ENCODE data around the gene ACTL8. TPM values are rescaled to one million over a fixed set of nuclear protein-coding genes. Genes with fewer than 3 reads are reported as not detected.

The ACTL8 gene
- total RNA-seq, 2 experiments from 2014 or later = not detected

- H3K27me3 Mint-ChIP-seq = no peaks in the 10 kb centered on the region
- no peak overlapping the region for H3K4me3 Mint-ChIP-seq
- DNase-seq (no peak), ATAC-seq (ENCODE audit: low read depth) (no peak)
- H3K36me3 Mint-ChIP-seq = no peaks in the 10 kb centered on the region
- H3K27ac Mint-ChIP-seq = no peak overlapping the region
- H3K4me1 Mint-ChIP-seq = no peaks in the 10 kb centered on the region
- POLR2A ChIA-PET = no interaction called here
- no peaks in the 10 kb centered on the region for H3K9me3 Mint-ChIP-seq
Observed at GRCh38 chr1:17857109-17857499, 102.0 kb downstream of the ACTL8 start.

GRCh38 chr1:17857996-17858395, 102.9 kb downstream of the ACTL8 start:
- no peak for DNase-seq
- H3K36me3 Mint-ChIP-seq = no peaks in the 10 kb centered on the region
- no peak overlapping the region for H3K27ac Mint-ChIP-seq
- H3K9me3 Mint-ChIP-seq = no peaks in the 10 kb centered on the region
- H3K27me3 Mint-ChIP-seq = no peaks in the 10 kb centered on the region
- H3K4me3 Mint-ChIP-seq = no peak overlapping the region
- H3K4me1 Mint-ChIP-seq = no peaks in the 10 kb centered on the region
- POLR2A ChIA-PET = no interaction called here
- ATAC-seq (ENCODE audit: low read depth) = no peak

GRCh38 chr1:17860812-17861211, 105.7 kb downstream of the ACTL8 start:
- DNase-seq = no peak
- POLR2A ChIA-PET = no interaction called here
- no peak for ATAC-seq (ENCODE audit: low read depth)
- no peaks in the 10 kb centered on the region for H3K9me3 Mint-ChIP-seq
- H3K27me3 Mint-ChIP-seq = no peaks in the 10 kb centered on the region
- no peaks in the 10 kb centered on the region for H3K36me3 Mint-ChIP-seq
- H3K27ac Mint-ChIP-seq = no peak overlapping the region
- H3K4me3 Mint-ChIP-seq = no peak overlapping the region
- H3K4me1 Mint-ChIP-seq = no peaks in the 10 kb centered on the region

GRCh38 chr1:17861685-17862084, 106.6 kb downstream of the ACTL8 start:
- no peaks in the 10 kb centered on the region for H3K27me3 Mint-ChIP-seq
- no peaks in the 10 kb centered on the region for H3K4me1 Mint-ChIP-seq
- POLR2A ChIA-PET = no interaction called here
- H3K4me3 Mint-ChIP-seq = no peak overlapping the region
- no peak overlapping the region for H3K27ac Mint-ChIP-seq
- no peak for DNase-seq
- no peaks in the 10 kb centered on the region for H3K9me3 Mint-ChIP-seq
- H3K36me3 Mint-ChIP-seq = no peaks in the 10 kb centered on the region
- ATAC-seq (ENCODE audit: low read depth) = no peak

- H3K4me1 Mint-ChIP-seq = no peaks in the 10 kb centered on the region
- no peak overlapping the region for H3K27ac Mint-ChIP-seq
- no peaks in the 10 kb centered on the region for H3K9me3 Mint-ChIP-seq
- H3K27me3 Mint-ChIP-seq = no peaks in the 10 kb centered on the region
- DNase-seq (no peak), ATAC-seq (ENCODE audit: low read depth) (no peak)
- no peak overlapping the region for H3K4me3 Mint-ChIP-seq
- no peaks in the 10 kb centered on the region for H3K36me3 Mint-ChIP-seq
- POLR2A ChIA-PET = no interaction called here
Observed at GRCh38 chr1:17862121-17862520, 107.0 kb downstream of the ACTL8 start.

GRCh38 chr1:17865912-17866739, 111.0 kb downstream of the ACTL8 start:
- no peaks in the 10 kb centered on the region for H3K4me1 Mint-ChIP-seq

GRCh38 chr1:17866740-17867029, 111.6 kb downstream of the ACTL8 start:
- Mint-ChIP-seq H3K36me3 (no peaks in the 10 kb centered on the region), H3K4me1 (no peaks in the 10 kb centered on the region)
- POLR2A ChIA-PET = no interaction called here

More at GRCh38 chr1:17865912-17866739, 111.0 kb downstream of the ACTL8 start:
- Mint-ChIP-seq H3K9me3 (no peaks in the 10 kb centered on the region), H3K27ac (no peak overlapping the region), H3K4me3 (no peak overlapping the region), H3K36me3 (no peaks in the 10 kb centered on the region), H3K27me3 (no peaks in the 10 kb centered on the region)
- DNase-seq = no peak
- ATAC-seq (ENCODE audit: low read depth) = no peak
- POLR2A ChIA-PET = no interaction called here

GRCh38 chr1:17867470-17867869, 112.3 kb downstream of the ACTL8 start:
- H3K36me3 Mint-ChIP-seq = no peaks in the 10 kb centered on the region
- no peaks in the 10 kb centered on the region for H3K4me1 Mint-ChIP-seq
- no peak overlapping the region for H3K27ac Mint-ChIP-seq
- H3K9me3 Mint-ChIP-seq = no peaks in the 10 kb centered on the region
- DNase-seq (no peak), ATAC-seq (ENCODE audit: low read depth) (no peak)
- no peaks in the 10 kb centered on the region for H3K27me3 Mint-ChIP-seq
- POLR2A ChIA-PET = no interaction called here
- H3K4me3 Mint-ChIP-seq = no peak overlapping the region

More at GRCh38 chr1:17866740-17867029, 111.6 kb downstream of the ACTL8 start:
- H3K4me3 Mint-ChIP-seq = no peak overlapping the region
- ATAC-seq (ENCODE audit: low read depth) = no peak
- DNase-seq = no peak
- no peaks in the 10 kb centered on the region for H3K27me3 Mint-ChIP-seq
- H3K9me3 Mint-ChIP-seq = no peaks in the 10 kb centered on the region
- no peak overlapping the region for H3K27ac Mint-ChIP-seq

- H3K4me1 Mint-ChIP-seq = no peaks in the 10 kb centered on the region
- POLR2A ChIA-PET = no interaction called here
- DNase-seq (no peak), ATAC-seq (ENCODE audit: low read depth) (no peak)
- H3K27ac Mint-ChIP-seq = no peak overlapping the region
- no peak overlapping the region for H3K4me3 Mint-ChIP-seq
- H3K27me3 Mint-ChIP-seq = no peaks in the 10 kb centered on the region
- no peaks in the 10 kb centered on the region for H3K9me3 Mint-ChIP-seq
- H3K36me3 Mint-ChIP-seq = no peaks in the 10 kb centered on the region
Observed at GRCh38 chr1:17869815-17870214, 114.7 kb downstream of the ACTL8 start.

- Mint-ChIP-seq H3K27ac (no peak overlapping the region), H3K4me3 (no peak overlapping the region), H3K36me3 (no peaks in the 10 kb centered on the region), H3K27me3 (no peaks in the 10 kb centered on the region), H3K9me3 (no peaks in the 10 kb centered on the region), H3K4me1 (no peaks in the 10 kb centered on the region)
- POLR2A ChIA-PET = no interaction called here
- no peak for DNase-seq
- no peak for ATAC-seq (ENCODE audit: low read depth)
Observed at GRCh38 chr1:17870679-17871078, 115.5 kb downstream of the ACTL8 start.

GRCh38 chr1:17873007-17873675, 118.0 kb downstream of the ACTL8 start:
- ATAC-seq (ENCODE audit: low read depth) (no peak), DNase-seq (no peak)
- H3K27ac Mint-ChIP-seq = no peak overlapping the region
- H3K4me3 Mint-ChIP-seq = no peak overlapping the region
- H3K27me3 Mint-ChIP-seq = no peaks in the 10 kb centered on the region
- H3K36me3 Mint-ChIP-seq = no peaks in the 10 kb centered on the region
- H3K4me1 Mint-ChIP-seq = no peaks in the 10 kb centered on the region
- H3K9me3 Mint-ChIP-seq = no peaks in the 10 kb centered on the region
- POLR2A ChIA-PET = no interaction called here

- H3K4me1 Mint-ChIP-seq = no peaks in the 10 kb centered on the region
- POLR2A ChIA-PET = no interaction called here
- H3K9me3 Mint-ChIP-seq = no peaks in the 10 kb centered on the region
- no peaks in the 10 kb centered on the region for H3K27me3 Mint-ChIP-seq
- ATAC-seq (ENCODE audit: low read depth) (no peak), DNase-seq (no peak)
- no peaks in the 10 kb centered on the region for H3K36me3 Mint-ChIP-seq
- no peak overlapping the region for H3K4me3 Mint-ChIP-seq
- no peak overlapping the region for H3K27ac Mint-ChIP-seq
Observed at GRCh38 chr1:17874231-17874630, 119.1 kb downstream of the ACTL8 start.

- ATAC-seq (ENCODE audit: low read depth) (no peak), DNase-seq (no peak)
- POLR2A ChIA-PET = no interaction called here
- no peak overlapping the region for H3K4me3 Mint-ChIP-seq
- H3K36me3 Mint-ChIP-seq = no peaks in the 10 kb centered on the region
- no peaks in the 10 kb centered on the region for H3K27me3 Mint-ChIP-seq
- no peaks in the 10 kb centered on the region for H3K9me3 Mint-ChIP-seq
- no peak overlapping the region for H3K27ac Mint-ChIP-seq
- no peaks in the 10 kb centered on the region for H3K4me1 Mint-ChIP-seq
Observed at GRCh38 chr1:17874710-17875109, 119.6 kb downstream of the ACTL8 start.

GRCh38 chr1:17875171-17875881, 120.2 kb downstream of the ACTL8 start:
- DNase-seq (no peak), ATAC-seq (ENCODE audit: low read depth) (no peak)
- Mint-ChIP-seq H3K27ac (no peak overlapping the region), H3K4me1 (no peaks in the 10 kb centered on the region), H3K36me3 (no peaks in the 10 kb centered on the region), H3K4me3 (no peak overlapping the region), H3K9me3 (no peaks in the 10 kb centered on the region), H3K27me3 (no peaks in the 10 kb centered on the region)
- POLR2A ChIA-PET = no interaction called here

Data from activated naive CD8-positive, alpha-beta T cell treated with anti-CD3 and anti-CD28 coated beads, Interleukin-2, amount 10 ng/mL, durations not matched to agents 7 days and 5 days (primary cell).